ENCODE data around the gene ALLC.

DNA sequence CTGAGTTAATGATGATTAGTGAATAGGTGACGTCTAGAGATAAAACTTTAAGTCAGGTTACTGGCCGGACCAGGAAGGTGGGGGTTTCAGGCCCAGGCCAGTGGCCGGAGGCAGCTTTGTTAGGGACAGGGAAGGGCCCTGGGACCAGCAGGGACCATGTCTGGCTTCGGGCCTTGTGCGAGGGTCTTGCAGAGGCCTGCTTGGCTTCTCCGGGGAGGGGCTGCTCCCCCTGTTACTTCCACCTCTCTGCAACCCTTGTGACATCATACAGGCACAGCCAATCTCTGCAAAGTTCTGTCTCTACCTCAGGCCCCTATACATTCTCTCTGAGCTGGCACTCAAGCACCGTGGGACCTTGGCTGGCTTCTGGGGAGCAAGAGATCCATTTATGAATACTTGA lies at the start of gene ALLC:
- TF ChIP-seq CTCF (IDR thresholded peaks at IDR 0.05 in 4 of 5, conservative IDR thresholded peaks at IDR 0.05 in 1 of 5) (no peak), POLR2A (IDR thresholded peaks at IDR 0.05) (no peak)

All from gastrocnemius medialis (tissue), 4 donors.